Measurements from ENCODE around the gene XXYLT1. TPM values are rescaled to one million over a fixed set of nuclear protein-coding genes. Genes with fewer than 3 reads are reported as not detected.

The XXYLT1 gene
- total and polyA plus RNA-seq, 12 donors, result 2.2 to 7.2 (median 3.6) TPM

DNA sequence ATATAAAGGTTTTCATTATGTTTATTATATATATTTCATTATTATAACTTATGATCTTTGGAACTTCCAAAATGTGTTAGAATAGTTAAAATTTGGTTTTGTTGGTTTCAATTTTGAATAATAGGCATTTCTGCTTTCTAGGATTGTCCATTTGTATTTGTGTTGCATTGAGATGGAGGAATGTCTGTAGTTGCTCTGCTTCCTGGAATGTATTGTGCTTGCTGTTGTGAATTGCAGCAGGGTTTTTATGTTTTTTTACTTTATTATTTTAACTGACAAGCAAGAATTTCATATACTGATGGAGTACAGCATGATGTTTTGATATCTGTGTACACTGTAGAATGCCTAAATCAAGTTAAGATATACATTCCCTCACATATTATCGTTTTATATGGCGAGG lies 247.4 kb downstream of the XXYLT1 start:
- intact Hi-C loops (cut with DNase I), result no loop called here
- ATAC-seq (no peak), DNase-seq (no peak)
- WGBS, 2 donors, result 40 to 47% methylated on average over 2 of the region's 2 CpGs
- H3K27ac ChIP-seq, result no peak overlapping the region
- no peak overlapping the region for H3K4me3 ChIP-seq
- H3K36me3 ChIP-seq, result no peaks in the 10 kb centered on the region
- H3K4me1 ChIP-seq, result peaks cover 0 to 14% (median 0%) of the 10 kb centered on the region in 9 donors
- no peaks in the 10 kb centered on the region for H3K27me3 ChIP-seq
- TF ChIP-seq, protein P1, sequence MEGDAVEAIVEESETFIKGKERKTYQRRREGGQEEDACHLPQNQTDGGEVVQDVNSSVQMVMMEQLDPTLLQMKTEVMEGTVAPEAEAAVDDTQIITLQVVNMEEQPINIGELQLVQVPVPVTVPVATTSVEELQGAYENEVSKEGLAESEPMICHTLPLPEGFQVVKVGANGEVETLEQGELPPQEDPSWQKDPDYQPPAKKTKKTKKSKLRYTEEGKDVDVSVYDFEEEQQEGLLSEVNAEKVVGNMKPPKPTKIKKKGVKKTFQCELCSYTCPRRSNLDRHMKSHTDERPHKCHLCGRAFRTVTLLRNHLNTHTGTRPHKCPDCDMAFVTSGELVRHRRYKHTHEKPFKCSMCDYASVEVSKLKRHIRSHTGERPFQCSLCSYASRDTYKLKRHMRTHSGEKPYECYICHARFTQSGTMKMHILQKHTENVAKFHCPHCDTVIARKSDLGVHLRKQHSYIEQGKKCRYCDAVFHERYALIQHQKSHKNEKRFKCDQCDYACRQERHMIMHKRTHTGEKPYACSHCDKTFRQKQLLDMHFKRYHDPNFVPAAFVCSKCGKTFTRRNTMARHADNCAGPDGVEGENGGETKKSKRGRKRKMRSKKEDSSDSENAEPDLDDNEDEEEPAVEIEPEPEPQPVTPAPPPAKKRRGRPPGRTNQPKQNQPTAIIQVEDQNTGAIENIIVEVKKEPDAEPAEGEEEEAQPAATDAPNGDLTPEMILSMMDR (IDR thresholded peaks at IDR 0.05), result no peak
- H3K9me3 ChIP-seq, result no peaks in the 10 kb centered on the region

DNA sequence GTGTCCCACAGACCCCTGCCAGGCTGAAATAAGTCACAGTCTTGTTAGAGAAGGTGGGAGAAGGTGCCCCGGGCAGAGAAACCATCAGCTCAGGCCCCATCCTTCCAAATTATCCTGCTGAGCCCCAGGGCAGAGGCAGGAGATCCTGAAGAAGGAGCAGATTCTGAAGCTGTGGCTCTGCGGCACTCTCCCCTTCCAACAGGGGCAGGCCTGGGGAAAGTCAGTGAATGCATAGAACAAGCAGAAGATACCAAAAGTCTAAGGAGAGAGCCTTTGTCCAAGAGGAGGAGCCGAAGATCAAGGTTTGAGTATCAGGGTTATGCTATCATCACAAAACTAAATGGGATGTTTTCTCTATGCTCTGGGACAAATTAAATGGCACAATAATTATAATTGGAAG lies 249.3 kb downstream of the XXYLT1 start:
- ATAC-seq (no peak), DNase-seq (no peak)
- intact Hi-C loops (cut with DNase I), result no loop called here
- WGBS, 2 donors, result 90% methylated on average over 3 of the region's 3 CpGs
- Histone ChIP-seq H3K27ac (no peak overlapping the region), H3K4me3 (no peak overlapping the region), H3K27me3 (no peaks in the 10 kb centered on the region), H3K36me3 (no peaks in the 10 kb centered on the region), H3K4me1 (peaks cover 0 to 12% (median 0%) of the 10 kb centered on the region in 9 donors), H3K9me3 (no peaks in the 10 kb centered on the region)
- TF ChIP-seq, protein P1 (IDR thresholded peaks at IDR 0.05), result no peak

DNA sequence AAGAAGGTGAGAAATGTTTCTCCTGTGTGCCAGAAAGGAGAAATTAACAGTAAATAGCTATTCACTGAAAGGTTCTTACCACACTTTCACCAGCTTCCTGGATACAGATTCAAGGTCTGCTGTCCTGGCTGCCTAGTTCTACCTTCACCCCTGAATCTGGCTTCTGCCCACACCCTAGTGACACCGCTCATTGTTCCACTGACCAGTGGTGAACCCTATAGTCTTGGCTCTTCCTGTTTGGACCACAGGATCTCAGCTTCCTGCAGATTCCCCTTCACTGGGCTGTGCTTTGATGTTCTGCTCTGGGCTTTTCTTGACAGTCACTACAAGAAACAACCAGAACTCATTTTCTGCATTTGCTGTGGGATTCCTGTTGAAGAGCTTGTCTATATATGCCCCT lies 250.0 kb downstream of the XXYLT1 start:
- peaks cover 0 to 12% (median 0%) of the 10 kb centered on the region in 9 donors for H3K4me1 ChIP-seq
- peak overlapping the region in 3 of 10 donors; percentile 0 to 52 (median 20) for H3K27ac ChIP-seq
- no peaks in the 10 kb centered on the region for H3K27me3 ChIP-seq
- H3K4me3 ChIP-seq, result no peak overlapping the region
- TF ChIP-seq, protein P1 (IDR thresholded peaks at IDR 0.05), result no peak
- intact Hi-C loops (cut with DNase I), result no loop called here
- 73 to 76% methylated on average over 1 of the region's 1 CpG for WGBS, 2 donors
- no peaks in the 10 kb centered on the region for H3K9me3 ChIP-seq
- no peaks in the 10 kb centered on the region for H3K36me3 ChIP-seq
- ATAC-seq (peak in 7 of 8 donors; percentile 60 to 83 (median 72)), DNase-seq (no peak)

DNA sequence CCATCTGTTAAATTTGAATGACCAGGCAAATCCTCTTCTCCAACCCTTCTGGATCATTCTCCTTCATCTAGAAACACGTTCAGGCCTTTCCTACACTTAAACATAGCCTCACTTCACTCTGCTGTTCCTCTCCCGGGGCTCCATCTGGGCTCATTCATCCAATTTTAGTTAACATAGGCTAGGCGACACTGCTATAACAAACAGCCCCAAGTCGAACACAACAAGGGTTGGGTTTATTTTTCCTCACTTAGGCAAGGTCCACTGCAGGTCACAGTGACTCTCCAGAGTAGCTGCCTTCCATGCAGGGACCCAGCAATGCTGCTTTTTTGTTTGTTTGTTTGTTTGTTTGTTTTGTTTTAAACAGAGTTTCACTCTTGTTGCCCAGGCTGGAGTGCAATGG lies 250.8 kb downstream of the XXYLT1 start:
- TF ChIP-seq, protein P1 (IDR thresholded peaks at IDR 0.05), result no peak
- no peaks in the 10 kb centered on the region for H3K9me3 ChIP-seq
- H3K27ac ChIP-seq, result peak overlapping the region in 2 of 10 donors; percentile 0 to 20
- intact Hi-C loops (cut with DNase I), result no loop called here
- 95 to 97% methylated on average over 4 of the region's 4 CpGs for WGBS, 2 donors
- ATAC-seq, result no peak
- H3K4me1 ChIP-seq, result peaks cover 0 to 13% (median 0%) of the 10 kb centered on the region in 9 donors
- no peak for DNase-seq
- no peaks in the 10 kb centered on the region for H3K36me3 ChIP-seq
- no peaks in the 10 kb centered on the region for H3K27me3 ChIP-seq
- no peak overlapping the region for H3K4me3 ChIP-seq
